PC-9 (cell line): ENCODE results near the gene SLC35F4. TPM values are rescaled to one million over a fixed set of nuclear protein-coding genes. Genes with fewer than 3 reads are reported as not detected.

Experiments
- BruUV-seq: library from RNA; stranded (reverse); fragments of 400-500 nt; replicated peaks from 2 replicates; lab custom pipeline; 2021; lab: Mats Ljungman, UMichigan
- CTCF ChIA-PET: fragments of 300-600 bp; sonication (Branson Sonifier 250); formaldehyde crosslinking; loops from one replicate; lab custom pipeline; 2022; ENCODE audit warnings: antibody characterized with exemption; lab: Charles Lee
- POLR2A ChIA-PET: fragments of 300-600 bp; sonication (Branson Sonifier 250); formaldehyde crosslinking; loops from one replicate; lab custom pipeline; 2022; ENCODE audit warnings: antibody characterized with exemption; ENCODE audit not compliant: unreplicated experiment; lab: Charles Lee
- DNase-seq, 2 experiments: peaks; one replicate each; pipeline versions ENCODE4 v3.0.0 to v3.0.0-alpha.2; 2015 to 2022; ENCODE audit warnings: mixed read lengths in 1 of 2
- H2AFZ ChIP-seq: fragments of 200-600 bp; sonication (generic); 2 replicates; pipeline ENCODE4 v1.8.1; 2017; ENCODE audit warnings: antibody characterized with exemption
- H3F3A ChIP-seq: fragments of 200-600 bp; sonication (generic); 2 replicates; pipeline ENCODE4 v1.8.1; 2017; ENCODE audit warnings: antibody characterized with exemption, mild to moderate bottlenecking, low read depth; ENCODE audit not compliant: insufficient read depth
- H3K27ac ChIP-seq: fragments of 200-600 bp; sonication (generic); 2 replicates; pipeline ENCODE4 v1.6.1; 2016; ENCODE audit warnings: mixed run types
- H3K27me3 ChIP-seq: fragments of 200-600 bp; sonication (generic); 2 replicates; pipeline ENCODE4 v1.6.1; 2016; ENCODE audit warnings: low read depth, mixed run types; ENCODE audit not compliant: insufficient read depth
- H3K36me3 ChIP-seq: fragments of 200-600 bp; sonication (generic); 2 replicates; pipeline ENCODE4 v1.6.1; 2016; ENCODE audit warnings: low read depth, mixed run types
- H3K4me1 ChIP-seq: fragments of 200-600 bp; sonication (generic); replicated peaks from 2 replicates; pipeline ENCODE4 v1.6.1; 2016; ENCODE audit warnings: mixed run types; ENCODE audit not compliant: insufficient read depth
- H3K4me2 ChIP-seq: fragments of 200-600 bp; sonication (generic); 2 replicates; pipeline ENCODE4 v1.6.1; 2017; ENCODE audit warnings: mixed run types
- H3K4me3 ChIP-seq: fragments of 200-600 bp; sonication (generic); 2 replicates; pipeline ENCODE4 v1.6.1; 2016; ENCODE audit warnings: mixed run types
- H3K79me2 ChIP-seq: fragments of 200-600 bp; sonication (generic); 2 replicates; pipeline ENCODE4 v1.6.1; 2017; ENCODE audit warnings: low read depth, mixed run types
- H3K9me2 ChIP-seq: fragments of 200-600 bp; sonication (generic); 2 replicates; pipeline ENCODE4 v1.8.1; 2017; ENCODE audit warnings: mild to moderate bottlenecking; ENCODE audit not compliant: insufficient read depth
- H3K9me3 ChIP-seq: fragments of 200-600 bp; sonication (generic); 2 replicates; pipeline ENCODE4 v1.8.1; 2016; ENCODE audit warnings: low read depth; ENCODE audit not compliant: insufficient read depth
- H4K20me1 ChIP-seq: fragments of 200-600 bp; sonication (generic); 2 replicates; pipeline ENCODE4 v1.8.1; 2017; ENCODE audit not compliant: insufficient read depth
- EZH2 ChIP-seq: fragments of 200-600 bp; sonication (generic); IDR thresholded peaks from 2 replicates; pipeline ENCODE4 v1.8.0; 2017; ENCODE audit warnings: antibody characterized with exemption, low read depth
- intact Hi-C: fragments of 100-400 bp; cut with micrococcal nuclease; formaldehyde crosslinking; loops from one replicate; pipeline ENCODE4 v1.10.0; 2022; ENCODE audit not compliant: unreplicated experiment
- total RNA-seq: library from RNA; stranded (reverse); gene quantifications from 2 replicates; pipeline ENCODE4 v1.2.3, GENCODE V29; 2021
- TF ChIP-seq, protein P1 (sequence below): fragments of 200-600 bp; sonication (generic); conservative IDR thresholded peaks from 2 replicates; pipeline ENCODE4 v1.6.1; 2017; ENCODE audit warnings: mixed run types, antibody characterized with exemption, mild to moderate bottlenecking, moderate library complexity

SLC35F4 gene
- total RNA-seq, 1 experiment from 2014 or later, result not detected

DNA sequence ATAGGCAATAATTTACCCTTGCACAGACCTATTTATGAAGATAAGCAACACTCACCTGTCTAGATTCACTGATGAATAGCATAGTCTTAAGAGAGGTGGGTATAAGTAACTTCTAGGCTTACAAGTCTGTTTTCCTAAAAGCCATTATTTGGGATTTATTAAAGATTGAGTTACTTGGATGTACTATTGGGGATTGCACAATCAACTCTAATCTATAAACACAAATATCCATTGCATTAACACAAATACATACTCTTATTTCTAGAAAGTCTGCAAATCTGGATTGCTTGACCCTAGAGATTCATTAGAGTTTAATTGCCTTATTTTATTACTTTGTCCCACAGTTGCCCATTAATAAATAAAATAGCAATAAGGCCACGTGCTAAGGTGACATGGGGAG, 224.1 kb downstream of the SLC35F4 start:
- DNase-seq, result no peak
- no peaks in the 10 kb centered on the region for H4K20me1 ChIP-seq
- intact Hi-C loops, result no loop called here
- no peak overlapping the region for H3K27ac ChIP-seq
- H3K4me1 ChIP-seq, result no peaks in the 10 kb centered on the region
- H3K9me3 ChIP-seq, result no peaks in the 10 kb centered on the region
- H3F3A ChIP-seq, result no peaks in the 10 kb centered on the region
- no peaks in the 10 kb centered on the region for H3K9me2 ChIP-seq
- TF ChIP-seq, protein P1, sequence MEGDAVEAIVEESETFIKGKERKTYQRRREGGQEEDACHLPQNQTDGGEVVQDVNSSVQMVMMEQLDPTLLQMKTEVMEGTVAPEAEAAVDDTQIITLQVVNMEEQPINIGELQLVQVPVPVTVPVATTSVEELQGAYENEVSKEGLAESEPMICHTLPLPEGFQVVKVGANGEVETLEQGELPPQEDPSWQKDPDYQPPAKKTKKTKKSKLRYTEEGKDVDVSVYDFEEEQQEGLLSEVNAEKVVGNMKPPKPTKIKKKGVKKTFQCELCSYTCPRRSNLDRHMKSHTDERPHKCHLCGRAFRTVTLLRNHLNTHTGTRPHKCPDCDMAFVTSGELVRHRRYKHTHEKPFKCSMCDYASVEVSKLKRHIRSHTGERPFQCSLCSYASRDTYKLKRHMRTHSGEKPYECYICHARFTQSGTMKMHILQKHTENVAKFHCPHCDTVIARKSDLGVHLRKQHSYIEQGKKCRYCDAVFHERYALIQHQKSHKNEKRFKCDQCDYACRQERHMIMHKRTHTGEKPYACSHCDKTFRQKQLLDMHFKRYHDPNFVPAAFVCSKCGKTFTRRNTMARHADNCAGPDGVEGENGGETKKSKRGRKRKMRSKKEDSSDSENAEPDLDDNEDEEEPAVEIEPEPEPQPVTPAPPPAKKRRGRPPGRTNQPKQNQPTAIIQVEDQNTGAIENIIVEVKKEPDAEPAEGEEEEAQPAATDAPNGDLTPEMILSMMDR, result no peak
- no peak for TF ChIP-seq EZH2
- H3K79me2 ChIP-seq, result no peaks in the 10 kb centered on the region
- no TSS peak for BruUV-seq
- ChIA-PET POLR2A (no interaction called here), CTCF (no interaction called here)
- H3K4me3 ChIP-seq, result no peak overlapping the region
- H3K36me3 ChIP-seq, result no peaks in the 10 kb centered on the region
- H2AFZ ChIP-seq, result no peak overlapping the region
- no peak overlapping the region for H3K4me2 ChIP-seq
- H3K27me3 ChIP-seq, result no peaks in the 10 kb centered on the region

DNA sequence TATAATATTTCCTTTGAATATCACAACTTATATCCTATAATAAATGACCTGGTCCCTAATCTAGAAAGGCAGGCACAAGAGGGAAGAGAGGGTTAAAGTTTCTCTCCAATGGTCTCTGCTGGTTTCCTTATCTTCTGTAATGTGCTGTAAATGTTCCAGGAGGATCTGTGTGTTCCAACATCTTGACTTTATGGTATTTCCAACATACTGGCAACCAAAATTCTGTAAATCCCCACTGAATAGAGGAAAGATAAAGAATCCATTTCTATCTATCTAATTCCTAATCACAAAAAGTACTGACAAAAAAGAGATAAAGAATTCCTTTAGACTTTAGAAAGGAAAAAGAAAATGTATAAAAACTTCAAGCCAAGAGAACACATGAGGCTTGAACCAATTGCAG, 225.9 kb downstream of the SLC35F4 start:
- Histone ChIP-seq H3K27me3 (peaks cover 5% of the 10 kb centered on the region; the same call in 1 of the 2 replicates), H3K9me2 (no peaks in the 10 kb centered on the region), H3K9me3 (no peaks in the 10 kb centered on the region), H2AFZ (no peak overlapping the region), H3K4me3 (no peak overlapping the region), H3K79me2 (no peaks in the 10 kb centered on the region), H3K4me1 (no peaks in the 10 kb centered on the region), H3F3A (no peaks in the 10 kb centered on the region), H4K20me1 (no peaks in the 10 kb centered on the region), H3K36me3 (no peaks in the 10 kb centered on the region), H3K4me2 (no peak overlapping the region), H3K27ac (no peak overlapping the region)
- ChIA-PET POLR2A (no interaction called here), CTCF (no interaction called here)
- TF ChIP-seq EZH2, result no peak
- TF ChIP-seq, protein P1, result no peak
- intact Hi-C loops, result no loop called here
- no TSS peak for BruUV-seq
- no peak for DNase-seq

DNA sequence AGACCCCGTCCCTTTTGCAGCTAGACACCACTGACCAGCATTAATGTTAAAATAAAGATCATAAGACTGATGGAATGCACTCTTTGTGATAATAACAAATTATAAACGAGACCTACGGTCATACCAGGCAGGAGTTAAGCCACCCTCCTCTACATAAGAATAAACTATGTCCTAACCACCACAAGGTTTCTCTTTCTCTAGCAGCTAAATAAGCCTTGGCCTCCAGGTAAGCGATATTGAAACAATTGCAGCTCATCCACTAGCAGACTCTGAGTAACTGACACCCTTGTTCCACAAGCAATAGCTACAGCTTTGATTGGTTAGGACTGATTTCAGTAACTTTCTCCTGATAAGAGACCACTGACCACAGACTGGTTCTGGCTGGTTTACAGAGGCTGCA, 228.0 kb downstream of the SLC35F4 start:
- Histone ChIP-seq H3F3A (no peaks in the 10 kb centered on the region), H3K9me2 (no peaks in the 10 kb centered on the region), H3K79me2 (no peaks in the 10 kb centered on the region), H3K4me3 (no peak overlapping the region), H3K27ac (no peak overlapping the region), H2AFZ (no peak overlapping the region), H4K20me1 (no peaks in the 10 kb centered on the region), H3K36me3 (no peaks in the 10 kb centered on the region), H3K4me1 (no peaks in the 10 kb centered on the region), H3K27me3 (peaks cover 13% of the 10 kb centered on the region; the same call in 1 of the 2 replicates), H3K9me3 (no peaks in the 10 kb centered on the region), H3K4me2 (no peak overlapping the region)
- DNase-seq, result no peak
- ChIA-PET CTCF (no interaction called here), POLR2A (no interaction called here)
- no peak for TF ChIP-seq EZH2
- TF ChIP-seq, protein P1, result no peak
- no TSS peak for BruUV-seq
- intact Hi-C loops, result no loop called here
